ENCODE results near the gene ASIC2.

The ASIC2 gene

GRCh38 chr17:33040461-33040860 lies 252.6 kb downstream of the ASIC2 start:
- no peaks in the 10 kb centered on the region for H3K4me1 ChIP-seq (ENCODE audit: control insufficient read depth, insufficient read depth, low read length)
- no peaks in the 10 kb centered on the region for H3K9me3 ChIP-seq (ENCODE audit: control insufficient read depth, low read length)
- H3K27me3 ChIP-seq (ENCODE audit: control insufficient read depth, insufficient read depth, low read length), result peaks cover 10% of the 10 kb centered on the region
- no peaks in the 10 kb centered on the region for H3K36me3 ChIP-seq (ENCODE audit: control insufficient read depth, insufficient read depth, low read length)
- H3K9ac ChIP-seq (ENCODE audit: low read length), result no peak overlapping the region
- no peak overlapping the region for H3K4me3 ChIP-seq (ENCODE audit: low read length)

DNA sequence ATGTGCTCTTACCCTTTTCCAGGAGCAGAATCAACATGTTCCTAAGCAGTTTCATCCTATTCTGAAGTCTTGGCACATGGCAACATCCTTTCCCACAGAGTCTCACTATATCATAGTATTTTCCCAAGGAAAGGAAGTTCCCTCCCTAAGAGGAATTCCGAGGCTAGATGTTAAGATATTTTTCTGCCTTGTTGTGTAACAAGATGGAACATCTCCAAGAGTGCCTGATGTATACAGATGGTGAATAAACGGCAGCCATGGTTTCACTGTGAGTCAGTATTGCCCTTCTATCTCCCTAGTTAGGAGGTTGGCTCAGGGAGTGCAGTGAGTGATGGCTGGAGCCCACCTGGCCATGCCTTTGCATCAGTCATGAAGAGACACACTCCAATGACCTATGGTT lies 253.2 kb downstream of the ASIC2 start:
- Histone ChIP-seq H3K27me3 (ENCODE audit: control insufficient read depth, insufficient read depth, low read length) (peaks cover 10% of the 10 kb centered on the region), H3K9me3 (ENCODE audit: control insufficient read depth, low read length) (no peaks in the 10 kb centered on the region), H3K9ac (ENCODE audit: low read length) (no peak overlapping the region), H3K4me3 (ENCODE audit: low read length) (no peak overlapping the region), H3K4me1 (ENCODE audit: control insufficient read depth, insufficient read depth, low read length) (no peaks in the 10 kb centered on the region), H3K36me3 (ENCODE audit: control insufficient read depth, insufficient read depth, low read length) (no peaks in the 10 kb centered on the region)

GRCh38 chr17:33038740-33039139 lies 254.4 kb downstream of the ASIC2 start:
- H3K4me1 ChIP-seq (ENCODE audit: control insufficient read depth, insufficient read depth, low read length), result no peaks in the 10 kb centered on the region
- no peak overlapping the region for H3K4me3 ChIP-seq (ENCODE audit: low read length)
- H3K36me3 ChIP-seq (ENCODE audit: control insufficient read depth, insufficient read depth, low read length), result no peaks in the 10 kb centered on the region
- H3K9ac ChIP-seq (ENCODE audit: low read length), result no peak overlapping the region
- H3K27me3 ChIP-seq (ENCODE audit: control insufficient read depth, insufficient read depth, low read length), result peaks cover 10% of the 10 kb centered on the region
- no peaks in the 10 kb centered on the region for H3K9me3 ChIP-seq (ENCODE audit: control insufficient read depth, low read length)

GRCh38 chr17:33033176-33033575 lies 259.9 kb downstream of the ASIC2 start:
- H3K27me3 ChIP-seq (ENCODE audit: control insufficient read depth, insufficient read depth, low read length), result peaks cover 10% of the 10 kb centered on the region
- no peak overlapping the region for H3K4me3 ChIP-seq (ENCODE audit: low read length)
- no peaks in the 10 kb centered on the region for H3K36me3 ChIP-seq (ENCODE audit: control insufficient read depth, insufficient read depth, low read length)
- no peak overlapping the region for H3K9ac ChIP-seq (ENCODE audit: low read length)
- no peaks in the 10 kb centered on the region for H3K4me1 ChIP-seq (ENCODE audit: control insufficient read depth, insufficient read depth, low read length)
- H3K9me3 ChIP-seq (ENCODE audit: control insufficient read depth, low read length), result no peaks in the 10 kb centered on the region

DNA sequence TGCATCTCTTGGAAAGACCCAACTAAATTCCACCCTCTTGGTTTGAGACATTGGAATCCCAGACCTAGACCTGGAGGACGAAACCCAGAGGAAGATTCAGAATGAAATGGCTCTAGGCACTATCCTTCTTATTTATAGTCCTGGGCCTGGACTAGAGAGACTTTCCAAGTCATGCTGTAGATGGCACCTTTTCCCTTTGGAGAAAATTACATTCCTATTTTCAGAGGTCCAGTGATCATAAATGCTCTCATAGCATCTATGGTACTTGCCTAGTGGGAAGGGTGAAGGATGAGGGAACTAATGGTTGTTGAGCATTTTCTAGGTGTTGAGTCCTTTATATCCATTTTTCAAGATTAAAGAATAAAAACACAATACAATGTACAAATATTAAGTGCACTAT lies 264.3 kb downstream of the ASIC2 start:
- H3K4me1 ChIP-seq (ENCODE audit: control insufficient read depth, insufficient read depth, low read length), result no peaks in the 10 kb centered on the region
- no peaks in the 10 kb centered on the region for H3K36me3 ChIP-seq (ENCODE audit: control insufficient read depth, insufficient read depth, low read length)
- no peak overlapping the region for H3K9ac ChIP-seq (ENCODE audit: low read length)
- H3K9me3 ChIP-seq (ENCODE audit: control insufficient read depth, low read length), result no peaks in the 10 kb centered on the region
- H3K27me3 ChIP-seq (ENCODE audit: control insufficient read depth, insufficient read depth, low read length), result no peaks in the 10 kb centered on the region
- H3K4me3 ChIP-seq (ENCODE audit: low read length), result no peak overlapping the region

GRCh38 chr17:33028061-33028460 lies 265.0 kb downstream of the ASIC2 start:
- Histone ChIP-seq H3K4me1 (ENCODE audit: control insufficient read depth, insufficient read depth, low read length) (no peaks in the 10 kb centered on the region), H3K9ac (ENCODE audit: low read length) (no peak overlapping the region), H3K4me3 (ENCODE audit: low read length) (no peak overlapping the region), H3K9me3 (ENCODE audit: control insufficient read depth, low read length) (no peaks in the 10 kb centered on the region), H3K27me3 (ENCODE audit: control insufficient read depth, insufficient read depth, low read length) (no peaks in the 10 kb centered on the region), H3K36me3 (ENCODE audit: control insufficient read depth, insufficient read depth, low read length) (no peaks in the 10 kb centered on the region)

- Histone ChIP-seq H3K27me3 (ENCODE audit: control insufficient read depth, insufficient read depth, low read length) (peaks cover 7% of the 10 kb centered on the region), H3K4me1 (ENCODE audit: control insufficient read depth, insufficient read depth, low read length) (no peaks in the 10 kb centered on the region), H3K9ac (ENCODE audit: low read length) (no peak overlapping the region), H3K4me3 (ENCODE audit: low read length) (no peak overlapping the region), H3K36me3 (ENCODE audit: control insufficient read depth, insufficient read depth, low read length) (no peaks in the 10 kb centered on the region), H3K9me3 (ENCODE audit: control insufficient read depth, low read length) (no peaks in the 10 kb centered on the region)
Measured at GRCh38 chr17:33024688-33025486, 268.2 kb downstream of the ASIC2 start.

DNA sequence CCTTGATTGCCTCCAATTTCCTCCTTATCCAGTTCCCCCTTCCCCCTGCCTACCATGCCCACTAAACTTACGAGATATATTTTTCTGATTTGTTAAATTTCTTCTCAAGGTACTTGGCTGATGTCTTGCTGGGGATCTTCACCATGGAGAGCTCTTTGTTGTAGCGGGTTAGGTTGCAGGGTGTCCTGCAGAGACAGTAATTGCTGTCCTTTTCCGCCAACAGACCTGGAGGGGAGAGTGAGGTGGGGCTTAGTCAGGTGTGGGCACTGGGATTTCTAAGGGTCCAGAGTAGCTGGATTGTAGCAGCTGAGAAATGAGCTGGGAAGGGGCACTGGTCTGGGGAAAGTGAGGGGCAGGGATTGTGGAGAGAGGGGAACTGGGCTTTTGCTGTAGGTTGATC lies 269.3 kb downstream of the ASIC2 start:
- H3K9me3 ChIP-seq (ENCODE audit: control insufficient read depth, low read length), result no peaks in the 10 kb centered on the region
- no peaks in the 10 kb centered on the region for H3K36me3 ChIP-seq (ENCODE audit: control insufficient read depth, insufficient read depth, low read length)
- no peaks in the 10 kb centered on the region for H3K4me1 ChIP-seq (ENCODE audit: control insufficient read depth, insufficient read depth, low read length)
- H3K9ac ChIP-seq (ENCODE audit: low read length), result no peak overlapping the region
- peaks cover 7% of the 10 kb centered on the region for H3K27me3 ChIP-seq (ENCODE audit: control insufficient read depth, insufficient read depth, low read length)
- no peak overlapping the region for H3K4me3 ChIP-seq (ENCODE audit: low read length)

- Histone ChIP-seq H3K27me3 (ENCODE audit: control insufficient read depth, insufficient read depth, low read length) (peaks cover 7% of the 10 kb centered on the region), H3K9ac (ENCODE audit: low read length) (no peak overlapping the region), H3K9me3 (ENCODE audit: control insufficient read depth, low read length) (no peaks in the 10 kb centered on the region), H3K36me3 (ENCODE audit: control insufficient read depth, insufficient read depth, low read length) (no peaks in the 10 kb centered on the region), H3K4me3 (ENCODE audit: low read length) (no peak overlapping the region), H3K4me1 (ENCODE audit: control insufficient read depth, insufficient read depth, low read length) (no peaks in the 10 kb centered on the region)
Measured at GRCh38 chr17:33021731-33022408, 271.2 kb downstream of the ASIC2 start.

DNA sequence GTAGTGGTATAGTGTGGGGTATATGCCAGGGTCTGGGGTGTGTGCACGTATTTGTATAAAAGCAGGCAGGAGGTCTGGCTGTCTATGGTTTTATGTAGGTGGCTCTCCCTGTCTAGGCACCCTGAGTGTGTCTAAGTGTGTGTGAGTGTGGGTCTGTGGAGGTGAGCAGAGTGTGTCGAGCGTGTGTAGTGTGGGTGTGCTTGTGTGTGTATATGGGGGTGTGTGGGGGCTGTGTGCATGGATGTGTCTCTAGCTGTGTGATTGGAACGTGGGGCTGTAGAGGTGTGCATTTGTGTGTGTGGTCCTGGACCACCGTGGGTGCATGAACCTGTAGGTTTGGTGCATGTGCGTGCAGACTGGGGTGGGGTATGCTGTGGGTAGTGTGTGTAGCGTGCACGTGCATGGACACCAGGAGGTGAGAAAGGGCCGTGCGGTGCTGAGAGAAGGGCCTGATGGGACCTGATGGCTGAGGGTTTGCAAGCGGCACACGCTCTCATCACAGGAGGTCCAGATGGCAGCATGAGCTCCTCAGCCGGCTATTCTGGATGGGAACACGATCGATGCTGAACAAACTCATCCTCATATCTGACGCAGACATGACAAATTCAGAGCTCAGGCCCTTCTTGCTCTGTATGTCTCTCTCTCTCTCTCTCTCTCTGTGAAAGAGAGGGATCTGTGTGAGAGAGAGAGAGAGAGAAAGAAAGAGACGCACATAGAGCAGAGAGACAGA lies 273.8 kb downstream of the ASIC2 start:
- no peaks in the 10 kb centered on the region for H3K4me1 ChIP-seq (ENCODE audit: control insufficient read depth, insufficient read depth, low read length)
- no peaks in the 10 kb centered on the region for H3K9me3 ChIP-seq (ENCODE audit: control insufficient read depth, low read length)
- H3K27me3 ChIP-seq (ENCODE audit: control insufficient read depth, insufficient read depth, low read length), result peaks cover 7% of the 10 kb centered on the region
- H3K36me3 ChIP-seq (ENCODE audit: control insufficient read depth, insufficient read depth, low read length), result no peaks in the 10 kb centered on the region
- H3K9ac ChIP-seq (ENCODE audit: low read length), result no peak overlapping the region
- H3K4me3 ChIP-seq (ENCODE audit: low read length), result no peak overlapping the region

DNA sequence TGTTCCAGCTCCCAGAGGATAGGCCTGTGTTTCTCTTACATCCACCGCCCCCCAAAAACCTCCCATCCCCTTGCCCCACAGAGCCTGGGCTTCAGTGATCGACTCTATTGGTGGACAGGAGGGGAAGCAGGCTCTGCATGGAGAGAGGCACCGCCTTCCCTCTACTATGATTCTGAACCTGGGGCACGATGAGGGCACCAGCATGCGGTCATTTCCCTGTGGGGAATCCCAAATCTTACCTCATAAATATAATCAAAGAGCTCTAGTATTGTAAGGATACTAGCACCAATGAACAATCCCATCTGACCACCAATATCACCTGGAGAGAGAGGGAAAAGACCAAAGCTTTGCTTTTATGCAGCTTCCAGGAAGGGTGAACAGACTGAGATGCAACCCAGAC lies 275.7 kb downstream of the ASIC2 start:
- Histone ChIP-seq H3K36me3 (ENCODE audit: control insufficient read depth, insufficient read depth, low read length) (no peaks in the 10 kb centered on the region), H3K9ac (ENCODE audit: low read length) (no peak overlapping the region), H3K4me1 (ENCODE audit: control insufficient read depth, insufficient read depth, low read length) (no peaks in the 10 kb centered on the region), H3K4me3 (ENCODE audit: low read length) (no peak overlapping the region), H3K27me3 (ENCODE audit: control insufficient read depth, insufficient read depth, low read length) (peaks cover 6% of the 10 kb centered on the region), H3K9me3 (ENCODE audit: control insufficient read depth, low read length) (no peaks in the 10 kb centered on the region)

DNA sequence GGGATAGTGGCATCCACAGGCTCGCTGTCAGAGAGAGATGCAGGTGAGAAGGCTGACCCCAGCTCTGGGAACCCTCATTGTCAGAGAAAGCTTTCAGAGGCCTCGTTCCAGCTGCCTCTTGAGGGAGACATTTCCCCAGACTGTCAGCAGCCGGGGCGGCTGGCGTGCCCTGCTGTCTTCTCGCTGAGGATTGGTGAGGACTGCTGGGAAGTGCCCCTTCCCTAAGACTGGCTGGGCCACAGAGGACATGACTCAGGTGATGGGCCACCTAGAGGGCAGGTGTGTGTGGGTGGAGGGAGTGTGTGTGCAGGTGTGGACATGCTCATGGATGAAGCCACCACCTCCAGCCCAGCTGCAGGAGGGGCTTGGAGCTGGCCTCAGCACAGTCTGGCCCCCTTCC lies 276.2 kb downstream of the ASIC2 start:
- no peaks in the 10 kb centered on the region for H3K4me1 ChIP-seq (ENCODE audit: control insufficient read depth, insufficient read depth, low read length)
- no peaks in the 10 kb centered on the region for H3K9me3 ChIP-seq (ENCODE audit: control insufficient read depth, low read length)
- peaks cover 1% of the 10 kb centered on the region for H3K27me3 ChIP-seq (ENCODE audit: control insufficient read depth, insufficient read depth, low read length)
- no peak overlapping the region for H3K9ac ChIP-seq (ENCODE audit: low read length)
- H3K36me3 ChIP-seq (ENCODE audit: control insufficient read depth, insufficient read depth, low read length), result no peaks in the 10 kb centered on the region
- no peak overlapping the region for H3K4me3 ChIP-seq (ENCODE audit: low read length)
